ENCODE data around the gene MIER2.

The MIER2 gene

DNA sequence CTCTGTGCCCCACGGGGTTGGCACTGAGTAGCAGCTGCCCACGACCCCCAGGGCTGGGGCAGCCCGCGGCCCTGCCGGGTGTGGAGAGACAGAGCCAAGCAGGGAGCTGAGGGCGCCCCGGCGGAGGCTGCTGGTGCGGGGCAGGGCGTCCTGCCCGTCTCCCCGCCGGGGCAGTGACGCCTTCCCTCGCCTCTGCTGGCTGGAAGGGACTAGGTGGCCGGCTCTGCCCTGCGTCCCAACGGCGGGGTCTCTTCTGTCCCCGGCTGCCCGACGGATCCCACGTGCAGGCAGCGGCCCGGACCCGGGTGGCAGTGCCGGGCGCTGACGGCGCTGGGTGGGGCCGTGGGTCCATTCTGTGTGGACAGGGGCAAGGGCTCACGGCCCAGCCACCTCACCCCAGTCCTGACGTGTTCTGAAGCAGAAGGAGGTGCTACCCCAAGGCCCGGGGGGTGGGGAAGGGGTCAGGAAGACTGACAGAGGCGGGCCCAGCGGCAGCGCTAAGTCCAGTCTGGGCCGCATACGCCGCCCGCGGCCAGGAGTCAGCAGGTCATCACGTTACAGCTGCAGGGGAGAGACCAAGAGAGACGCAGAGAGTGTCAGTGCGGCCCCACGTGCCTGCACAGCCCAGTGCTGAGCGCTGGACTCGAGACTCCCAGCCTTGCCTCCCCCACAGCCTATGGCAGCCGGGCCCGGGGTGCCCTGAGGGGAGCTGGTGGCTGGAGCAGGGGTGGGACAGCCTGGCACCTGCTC lies 38.3 kb downstream of the MIER2 start:
- DNase-seq, result no peak

DNA sequence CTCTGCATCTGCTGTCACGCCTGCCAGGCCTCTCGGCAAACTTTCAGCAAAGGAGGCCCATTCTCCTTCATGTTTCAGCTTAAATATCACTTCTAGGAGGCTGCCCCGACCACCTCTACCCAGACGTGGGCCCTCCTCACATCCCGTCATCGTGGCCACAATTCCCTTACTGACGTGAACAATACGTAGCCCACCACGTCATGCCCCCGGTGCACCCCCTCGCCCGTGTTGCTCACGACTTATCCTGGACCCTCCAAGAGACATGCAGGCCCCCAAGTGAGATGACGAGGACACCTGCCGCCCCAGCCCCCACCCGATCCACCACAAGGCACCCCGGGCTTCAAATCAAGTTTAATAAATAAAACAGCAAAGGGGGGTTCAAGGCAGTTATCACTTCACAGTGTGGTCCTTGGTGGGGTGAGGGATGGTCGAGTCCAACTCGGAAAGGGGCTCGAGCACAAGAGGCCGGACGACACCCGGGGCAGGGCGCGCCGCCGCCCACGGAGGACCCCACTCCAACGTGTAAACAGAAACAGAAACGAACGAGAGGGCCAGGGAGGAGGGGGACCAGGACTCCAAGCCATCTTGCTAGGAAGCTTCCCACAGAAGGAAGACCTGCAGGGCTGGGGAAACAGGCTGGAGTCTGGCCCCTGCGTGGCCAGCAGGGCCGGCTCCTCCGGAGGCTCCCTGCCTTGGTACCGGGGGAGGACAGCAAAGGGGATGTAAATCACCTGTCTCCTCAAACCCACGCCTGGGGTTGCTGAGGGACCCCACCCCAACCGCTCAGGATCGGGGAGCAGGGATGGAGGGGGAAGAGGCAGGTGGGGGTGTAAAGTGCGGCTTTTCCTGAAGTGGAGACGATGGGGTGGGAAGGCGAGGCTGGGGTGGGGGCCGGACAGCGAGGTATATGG lies 39.1 kb downstream of the MIER2 start:
- DNase-seq, result no peak

DNA sequence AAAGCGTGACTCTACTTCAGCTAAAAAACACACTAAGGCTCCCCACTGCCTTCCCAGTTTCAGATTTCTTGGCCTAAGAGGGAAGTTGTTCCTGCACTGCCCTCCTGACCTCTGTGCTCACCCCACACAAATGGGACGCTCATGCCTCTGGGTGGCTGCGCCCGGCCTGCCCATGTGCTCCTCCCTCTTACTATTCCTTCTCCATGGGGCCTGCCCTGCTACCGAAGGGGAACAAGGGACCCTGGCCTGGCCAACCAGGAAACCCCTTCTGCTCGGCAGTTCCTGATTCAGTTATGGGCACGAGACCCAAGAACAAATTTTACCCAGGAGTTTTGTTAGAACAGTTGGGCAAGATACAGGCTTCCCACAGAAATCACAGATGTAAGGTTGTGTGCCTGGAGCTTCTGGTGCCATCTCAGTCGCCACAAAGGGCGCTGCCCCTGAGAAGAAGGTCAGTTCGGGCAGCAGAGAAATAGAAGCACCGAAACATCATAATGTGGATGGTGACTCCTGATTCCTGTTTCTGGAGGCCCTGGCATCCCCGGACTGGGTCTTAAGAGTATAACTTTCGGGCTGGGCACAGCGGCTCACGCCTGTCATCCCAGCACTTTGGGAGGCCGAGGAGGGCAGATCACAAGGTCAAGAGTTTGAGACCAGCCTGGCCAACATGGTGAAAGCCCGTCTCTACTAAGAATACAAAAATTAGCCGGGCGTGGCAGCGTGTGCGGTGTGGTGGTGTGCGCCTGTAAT lies 47.9 kb downstream of the MIER2 start:
- DNase-seq, result no peak

DNA sequence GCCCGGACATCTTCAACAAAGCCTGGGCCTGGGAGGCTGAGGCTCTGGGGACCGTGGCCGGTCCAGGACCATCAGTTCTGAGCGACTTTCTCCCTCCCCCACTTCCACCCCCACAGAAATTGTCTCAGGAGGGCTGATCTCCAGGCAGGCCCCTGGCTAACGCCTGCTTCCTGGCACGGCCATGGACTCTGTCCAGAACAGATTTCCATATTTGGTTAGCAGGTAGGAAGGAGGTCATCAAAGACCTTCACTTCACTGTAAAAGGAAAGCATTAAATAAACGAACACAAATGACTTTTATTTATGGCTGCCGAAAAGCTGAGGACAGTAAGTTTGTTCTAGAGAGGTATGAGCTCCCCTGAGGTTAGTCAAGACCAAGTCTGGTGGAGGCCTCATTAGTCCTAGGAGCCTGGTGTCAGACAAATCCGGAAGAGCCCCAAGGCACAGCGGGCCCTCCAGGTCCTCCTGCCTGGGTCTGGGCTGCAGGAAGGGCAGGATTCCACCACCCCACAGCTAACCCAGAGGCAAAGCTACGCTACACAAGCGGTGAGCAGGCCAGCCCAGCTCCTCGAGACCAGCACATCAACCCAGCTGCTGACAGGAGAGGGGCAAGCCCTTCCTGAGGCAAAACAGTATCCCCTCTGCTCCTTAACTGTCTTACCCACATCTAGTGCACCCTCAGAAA lies 48.8 kb downstream of the MIER2 start:
- no peak for DNase-seq

GRCh38 chr19:294946-295686 lies 49.5 kb downstream of the MIER2 start:
- DNase-seq, result no peak

- no peak for DNase-seq
These were observed 50.2 kb downstream of the MIER2 start for GRCh38 chr19:294341-294945.

- DNase-seq, result no peak
These were observed 51.0 kb downstream of the MIER2 start for GRCh38 chr19:293436-294110.

GRCh38 chr19:292951-293350 lies 51.6 kb downstream of the MIER2 start:
- no peak for DNase-seq

DNA sequence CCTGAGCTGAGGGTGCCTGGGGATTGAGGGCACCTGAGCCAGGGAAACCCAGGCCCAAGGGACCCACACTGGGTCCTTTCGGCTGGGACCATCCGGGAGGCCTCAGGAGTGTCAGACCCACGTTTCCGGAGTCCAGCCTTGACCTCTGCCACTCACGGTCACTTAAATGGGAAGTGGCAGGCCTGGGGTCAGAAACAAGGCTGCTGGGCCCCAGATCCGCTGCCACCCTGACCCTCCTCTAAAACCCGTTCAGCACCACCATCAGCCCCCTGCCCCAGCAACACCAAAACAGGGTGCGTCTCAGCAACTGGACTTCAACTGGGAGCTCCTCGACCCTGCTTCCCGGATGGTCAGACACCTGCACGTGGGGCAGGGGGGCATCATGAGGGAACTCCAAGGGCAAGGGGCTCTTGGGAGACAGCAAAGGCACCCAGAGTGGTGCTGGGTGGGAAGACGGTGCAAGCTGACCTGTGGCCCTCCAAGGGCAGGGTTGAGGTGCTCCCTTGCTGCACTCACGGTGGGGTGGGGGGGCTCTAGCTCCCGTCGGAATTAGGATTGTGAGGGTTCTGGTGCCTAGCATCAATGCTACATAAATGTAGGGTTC lies 52.2 kb downstream of the MIER2 start:
- no peak for DNase-seq

- DNase-seq, result no peak
These were observed 52.9 kb downstream of the MIER2 start for GRCh38 chr19:291561-292280.

- no peak for DNase-seq
These were observed 53.5 kb downstream of the MIER2 start, which contains the start of gene PLPP2 for GRCh38 chr19:291006-291521. TSS of gene PLPP2 (minus strand) at chr19:291403. CDS start at chr19:291336, 67 bp downstream.

DNA sequence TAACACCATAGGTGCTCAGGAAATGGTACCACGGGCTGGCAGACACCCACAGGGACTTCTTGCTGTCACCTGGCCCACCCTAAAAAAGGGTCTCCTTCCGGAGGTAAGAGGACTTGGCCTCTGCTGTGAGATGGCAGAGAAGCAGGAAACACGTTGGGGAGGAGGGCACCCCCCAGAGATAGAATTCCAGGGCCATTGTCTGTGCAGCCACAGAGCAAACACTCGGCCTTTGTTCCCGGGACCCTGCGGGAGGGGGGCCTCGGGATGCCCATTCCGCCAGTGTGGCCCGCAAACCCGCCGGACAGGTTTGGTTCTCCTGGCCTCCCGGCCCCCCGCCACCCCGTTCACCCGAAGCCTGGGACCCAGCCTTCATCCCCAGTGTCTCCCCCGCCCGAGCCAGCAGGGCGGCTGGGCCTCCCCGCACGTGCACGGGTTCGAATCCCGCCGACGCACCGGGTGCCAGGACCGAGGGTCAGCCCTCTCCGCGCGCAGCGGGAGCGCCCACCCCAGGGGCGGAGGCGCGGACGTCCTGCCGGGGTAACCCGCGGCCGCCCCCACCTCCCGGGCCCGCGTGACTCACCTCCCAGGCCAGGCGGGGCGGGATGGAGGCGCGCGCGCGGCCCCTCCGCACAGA lies 54.1 kb downstream of the MIER2 start:
- peak; percentile 86 for DNase-seq

DNA sequence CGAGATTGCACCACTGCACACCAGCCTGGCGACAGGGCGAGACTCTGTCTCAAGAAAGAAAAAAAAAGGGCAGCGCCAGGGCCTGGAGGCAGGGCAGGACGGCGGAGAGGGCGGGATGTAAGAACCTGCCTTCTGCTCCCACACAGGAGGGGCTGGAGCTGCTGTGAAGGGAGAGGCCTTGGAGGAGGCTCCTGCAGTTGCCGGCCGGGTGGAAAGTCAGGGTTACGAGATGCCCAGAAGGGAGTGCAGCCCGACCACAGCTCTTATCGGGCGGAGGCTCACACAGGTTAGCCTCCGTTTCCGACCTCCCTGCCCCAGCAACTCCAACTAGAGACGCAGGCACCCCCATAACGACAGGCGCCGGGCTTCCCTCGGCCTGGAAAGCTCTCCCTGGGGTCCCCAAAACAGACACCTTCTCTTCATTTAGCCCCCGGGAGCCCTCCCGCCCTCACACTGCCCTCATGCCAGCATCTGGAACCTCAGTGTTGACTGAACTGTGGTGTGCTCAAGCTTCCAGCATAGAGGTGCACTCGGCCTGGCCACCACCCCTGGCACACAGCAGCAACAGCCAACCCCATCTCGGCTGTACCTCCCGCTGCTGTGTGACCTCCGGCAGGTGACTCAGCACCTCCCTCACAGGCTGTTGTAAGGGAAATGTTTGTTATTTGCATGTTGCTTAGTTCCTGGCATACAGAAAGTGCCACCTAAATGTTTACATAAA lies 54.8 kb downstream of the MIER2 start:
- peak; percentile 86 for DNase-seq

GRCh38 chr19:288911-289310 lies 55.7 kb downstream of the MIER2 start:
- no peak for DNase-seq

DNA sequence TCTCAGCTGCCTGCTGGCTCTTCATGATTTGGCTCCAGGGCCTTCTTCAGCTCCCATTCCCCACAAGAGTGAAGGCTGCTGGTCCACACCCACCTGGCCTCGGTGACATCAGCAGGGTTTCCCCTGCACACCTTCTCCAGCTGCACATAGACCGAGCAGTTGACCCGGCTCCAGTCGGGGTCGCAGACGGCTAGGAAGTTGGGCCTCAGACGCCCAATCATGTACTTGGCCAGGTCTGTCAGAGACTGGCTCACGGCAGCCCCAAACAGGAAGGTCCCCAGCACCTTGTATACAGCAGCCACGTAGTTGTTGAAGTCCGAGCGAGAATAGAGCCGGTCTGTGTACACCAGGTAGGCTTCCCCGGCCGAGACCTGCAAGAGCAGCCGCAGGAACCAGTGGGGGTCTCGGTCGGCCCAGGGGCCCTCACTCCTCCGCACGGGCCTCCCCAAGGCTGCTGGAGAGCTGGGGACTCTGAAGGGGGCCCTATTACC lies 57.2 kb downstream of the MIER2 start:
- no peak for DNase-seq

DNA sequence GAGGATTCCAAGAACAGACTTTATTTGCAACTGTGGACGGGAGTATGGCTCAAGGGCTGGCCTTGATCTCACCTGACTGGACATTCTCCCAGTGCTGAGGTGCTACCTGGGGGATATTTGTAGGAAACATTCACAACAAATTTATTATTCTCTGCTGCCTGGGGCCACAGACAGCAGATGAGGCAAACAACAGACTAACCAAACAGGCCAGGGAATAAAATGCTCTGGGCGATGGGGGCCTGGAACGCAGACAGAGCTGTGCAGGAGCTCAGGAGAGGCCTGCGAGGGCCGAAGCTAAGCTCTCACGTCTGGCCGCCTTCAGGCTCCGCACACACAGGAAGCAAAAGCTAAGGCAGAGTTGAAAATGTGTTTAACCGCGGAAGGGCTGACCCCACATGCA lies 61.2 kb downstream of the MIER2 start:
- DNase-seq, result no peak

- DNase-seq, result no peak
These were observed 62.1 kb downstream of the MIER2 start for GRCh38 chr19:282501-282900.

- no peak for DNase-seq
These were observed 62.6 kb downstream of the MIER2 start for GRCh38 chr19:281992-282391.
